WTC11 (cell line): ENCODE data around the gene THSD7B.

Source experiments
- GABPB1 ChIP-seq: sonication (generic); formaldehyde crosslinking; IDR thresholded peaks from 2 replicates; pipeline ENCODE4 v1.8.1; 2023; ENCODE audit warnings: mild to moderate bottlenecking, missing genetic modification reagents
- ZBTB21 ChIP-seq: sonication (generic); formaldehyde crosslinking; IDR thresholded peaks from 2 replicates; pipeline ENCODE4 v1.8.1; 2023; ENCODE audit warnings: mild to moderate bottlenecking, missing genetic modification reagents, borderline replicate concordance
- ZNF232 ChIP-seq: sonication (generic); formaldehyde crosslinking; IDR thresholded peaks from 2 replicates; pipeline ENCODE4 v1.8.0; 2022; ENCODE audit warnings: mild to moderate bottlenecking, missing genetic modification reagents
- TF ChIP-seq, protein P1 (sequence below): sonication (generic); formaldehyde crosslinking; IDR thresholded peaks from 2 replicates; pipeline ENCODE4 v1.8.0; 2022; ENCODE audit warnings: missing genetic modification reagents

DNA sequence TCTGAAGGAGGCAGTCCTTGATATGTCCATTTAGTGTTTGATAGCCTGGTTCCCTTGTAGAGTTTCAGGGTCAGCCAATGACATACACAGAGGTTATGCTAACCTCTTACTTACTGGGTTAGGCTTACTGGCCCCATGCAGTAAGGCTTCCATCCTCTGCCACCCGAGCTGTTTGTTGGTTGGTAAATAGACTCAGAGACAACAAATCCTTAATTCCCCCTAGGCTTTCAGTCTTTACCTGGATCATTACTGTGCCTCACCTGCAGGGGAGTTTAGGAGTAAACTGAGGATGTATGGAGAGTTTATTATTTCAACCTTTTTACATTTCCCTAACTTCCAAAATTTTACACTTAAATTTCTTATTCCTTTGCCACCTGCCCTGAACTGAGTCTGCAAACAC lies 746.2 kb downstream of the THSD7B start:
- TF ChIP-seq ZBTB21 (no peak), ZNF232 (CRISPR knock-in tag) (no peak), GABPB1 (CRISPR knock-in tag) (no peak)
- TF ChIP-seq, protein P1, sequence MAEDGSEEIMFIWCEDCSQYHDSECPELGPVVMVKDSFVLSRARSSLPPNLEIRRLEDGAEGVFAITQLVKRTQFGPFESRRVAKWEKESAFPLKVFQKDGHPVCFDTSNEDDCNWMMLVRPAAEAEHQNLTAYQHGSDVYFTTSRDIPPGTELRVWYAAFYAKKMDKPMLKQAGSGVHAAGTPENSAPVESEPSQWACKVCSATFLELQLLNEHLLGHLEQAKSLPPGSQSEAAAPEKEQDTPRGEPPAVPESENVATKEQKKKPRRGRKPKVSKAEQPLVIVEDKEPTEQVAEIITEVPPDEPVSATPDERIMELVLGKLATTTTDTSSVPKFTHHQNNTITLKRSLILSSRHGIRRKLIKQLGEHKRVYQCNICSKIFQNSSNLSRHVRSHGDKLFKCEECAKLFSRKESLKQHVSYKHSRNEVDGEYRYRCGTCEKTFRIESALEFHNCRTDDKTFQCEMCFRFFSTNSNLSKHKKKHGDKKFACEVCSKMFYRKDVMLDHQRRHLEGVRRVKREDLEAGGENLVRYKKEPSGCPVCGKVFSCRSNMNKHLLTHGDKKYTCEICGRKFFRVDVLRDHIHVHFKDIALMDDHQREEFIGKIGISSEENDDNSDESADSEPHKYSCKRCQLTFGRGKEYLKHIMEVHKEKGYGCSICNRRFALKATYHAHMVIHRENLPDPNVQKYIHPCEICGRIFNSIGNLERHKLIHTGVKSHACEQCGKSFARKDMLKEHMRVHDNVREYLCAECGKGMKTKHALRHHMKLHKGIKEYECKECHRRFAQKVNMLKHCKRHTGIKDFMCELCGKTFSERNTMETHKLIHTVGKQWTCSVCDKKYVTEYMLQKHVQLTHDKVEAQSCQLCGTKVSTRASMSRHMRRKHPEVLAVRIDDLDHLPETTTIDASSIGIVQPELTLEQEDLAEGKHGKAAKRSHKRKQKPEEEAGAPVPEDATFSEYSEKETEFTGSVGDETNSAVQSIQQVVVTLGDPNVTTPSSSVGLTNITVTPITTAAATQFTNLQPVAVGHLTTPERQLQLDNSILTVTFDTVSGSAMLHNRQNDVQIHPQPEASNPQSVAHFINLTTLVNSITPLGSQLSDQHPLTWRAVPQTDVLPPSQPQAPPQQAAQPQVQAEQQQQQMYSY (CRISPR knock-in tag): no peak
